Activated naive CD4-positive, alpha-beta T cell treated with anti-CD3 and anti-CD28 coated beads for 36 hours (primary cell): Measurements from ENCODE around the gene MAP2K1. TPM values are rescaled to one million over a fixed set of nuclear protein-coding genes. Genes with fewer than 3 reads are reported as not detected.
A peak's percentile ranks its signal among the peaks of the same experiment; 100 is the strongest.
"Not testable (repeated sequence)": the region's sequence is repeated elsewhere in the genome, so short reads cannot be mapped to it uniquely, and the experiment has no call there.

Experiments
- CTCF ChIA-PET: fragments of 350-600 bp; sonication (Branson Sonifier 250); formaldehyde crosslinking; loops from one replicate; lab custom pipeline; 2021; ENCODE audit warnings: antibody characterized with exemption; lab: Charles Lee
- DNase-seq: peaks from one replicate; pipeline ENCODE4 v3.0.0-alpha.2; 2020
- H3K27ac Mint-ChIP-seq: one replicate; pipeline ENCODE4 v1.8.0; 2021; ENCODE audit warnings: mild to moderate bottlenecking, mixed read lengths
- H3K27me3 Mint-ChIP-seq: one replicate; pipeline ENCODE4 v1.8.0; 2021; ENCODE audit warnings: low read depth, mixed read lengths
- H3K36me3 Mint-ChIP-seq: one replicate; pipeline ENCODE4 v1.8.0; 2021; ENCODE audit warnings: low read depth, mixed read lengths
- H3K4me1 Mint-ChIP-seq: one replicate; pipeline ENCODE4 v1.8.0; 2021; ENCODE audit warnings: low read depth, mixed read lengths
- H3K4me3 Mint-ChIP-seq: one replicate; pipeline ENCODE4 v1.8.0; 2021; ENCODE audit warnings: mild to moderate bottlenecking, moderate library complexity, mixed read lengths
- H3K9me3 Mint-ChIP-seq: one replicate; pipeline ENCODE4 v1.8.0; 2021; ENCODE audit warnings: mixed read lengths
- intact Hi-C: fragments of 100-400 bp; cut with micrococcal nuclease; formaldehyde crosslinking; loops from one replicate; pipeline ENCODE4 v1.15.1; 2023
- total RNA-seq, 2 experiments: library from RNA; stranded (reverse); gene quantifications; one replicate each; pipeline ENCODE4 v1.2.3, GENCODE V29; 2021

The MAP2K1 gene
- total RNA-seq, 2 experiments from 2014 or later, result 69.6 to 72.6 TPM

- CTCF ChIA-PET, result interaction anchor here (0.7 to 1.5 kb wide), 2 partner anchors 119 to 121 kb away, joined by 3 to 4 read pairs; partner anchors contain the start of gene SNAPC5
- no peaks in the 10 kb centered on the region for H3K27me3 Mint-ChIP-seq
- H3K36me3 Mint-ChIP-seq, result no peaks in the 10 kb centered on the region
- intact Hi-C loops, result no loop called here
- H3K9me3 Mint-ChIP-seq, result peaks cover 5% of the 10 kb centered on the region
- no peak for DNase-seq
- no peaks in the 10 kb centered on the region for H3K4me1 Mint-ChIP-seq
- H3K27ac Mint-ChIP-seq, result no peak overlapping the region
- no peak overlapping the region for H3K4me3 Mint-ChIP-seq
Observed at GRCh38 chr15:66378814-66379430, 7.8 kb upstream of the MAP2K1 start.

- CTCF ChIA-PET, result interaction anchor here (0.8 to 1.3 kb wide), 2 partner anchors 12 to 117 kb away, joined by 3 to 4 read pairs; no protein-coding TSS in a partner anchor
- not testable (repeated sequence) for H3K9me3 Mint-ChIP-seq, H3K4me3 Mint-ChIP-seq, DNase-seq, H3K27me3 Mint-ChIP-seq, H3K27ac Mint-ChIP-seq, H3K36me3 Mint-ChIP-seq
- intact Hi-C loops, result loop anchor here (10.0 kb wide), 1 partner anchor 497 kb away; no protein-coding TSS in a partner anchor
- H3K4me1 Mint-ChIP-seq, result peaks cover 16% of the 10 kb centered on the region
Observed at GRCh38 chr15:66381376-66381775, 5.3 kb upstream of the MAP2K1 start.

- H3K27me3 Mint-ChIP-seq, result no peaks in the 10 kb centered on the region
- DNase-seq, result peak; percentile 88
- peaks cover 59% of the 10 kb centered on the region for H3K4me1 Mint-ChIP-seq
- peak overlapping the region; percentile 85 for H3K27ac Mint-ChIP-seq
- H3K9me3 Mint-ChIP-seq, result no peaks in the 10 kb centered on the region
- CTCF ChIA-PET, result interaction anchor here (1.0 to 4.1 kb wide), 8 partner anchors 9 to 112 kb away, joined by 3 to 40 read pairs (median 4); partner anchors contain the start of genes SNAPC5 and TIPIN
- peaks cover 20% of the 10 kb centered on the region for H3K36me3 Mint-ChIP-seq
- peak overlapping the region; percentile 84 for H3K4me3 Mint-ChIP-seq
- intact Hi-C loops, result loop anchor here (2.0 to 10.0 kb wide), 3 partner anchors 37 to 570 kb away; no protein-coding TSS in a partner anchor
Observed at GRCh38 chr15:66387163-66388042, 691 bp downstream of the MAP2K1 start.

- CTCF ChIA-PET, result interaction anchor here (1.1 to 4.1 kb wide), 6 partner anchors 8 to 111 kb away, joined by 3 to 40 read pairs (median 4); partner anchors contain the start of gene SNAPC5
- H3K27ac Mint-ChIP-seq, result peak overlapping the region; percentile 85
- no peaks in the 10 kb centered on the region for H3K9me3 Mint-ChIP-seq
- H3K36me3 Mint-ChIP-seq, result peaks cover 20% of the 10 kb centered on the region
- peak overlapping the region; percentile 84 for H3K4me3 Mint-ChIP-seq
- H3K27me3 Mint-ChIP-seq, result no peaks in the 10 kb centered on the region
- no peak for DNase-seq
- H3K4me1 Mint-ChIP-seq, result peaks cover 63% of the 10 kb centered on the region
- intact Hi-C loops, result loop anchor here (5.0 to 10.0 kb wide), 2 partner anchors 503 to 571 kb away; no protein-coding TSS in a partner anchor
Observed at GRCh38 chr15:66388043-66388363, 1.3 kb downstream of the MAP2K1 start.

- intact Hi-C loops, result loop anchor here (5.0 to 10.0 kb wide), 2 partner anchors 504 to 571 kb away; no protein-coding TSS in a partner anchor
Observed at GRCh38 chr15:66388576-66388975, 1.9 kb downstream of the MAP2K1 start.

GRCh38 chr15:66389098-66389858 is 2.6 kb downstream of the MAP2K1 start:
- H3K4me1 Mint-ChIP-seq, result peaks cover 75% of the 10 kb centered on the region
- CTCF ChIA-PET, result no interaction called here

More at GRCh38 chr15:66388576-66388975, 1.9 kb downstream of the MAP2K1 start:
- Mint-ChIP-seq H3K4me3 (peak overlapping the region; percentile 37), H3K9me3 (no peaks in the 10 kb centered on the region), H3K27ac (no peak overlapping the region), H3K27me3 (no peaks in the 10 kb centered on the region), H3K4me1 (peaks cover 68% of the 10 kb centered on the region), H3K36me3 (peaks cover 21% of the 10 kb centered on the region)
- DNase-seq, result no peak
- CTCF ChIA-PET, result interaction anchor here (1.1 to 1.6 kb wide), 2 partner anchors 8 to 84 kb away, joined by 3 to 4 read pairs; no protein-coding TSS in a partner anchor

GRCh38 chr15:66389859-66390381 is 3.2 kb downstream of the MAP2K1 start:
- no peak for DNase-seq
- H3K4me1 Mint-ChIP-seq, result peaks cover 78% of the 10 kb centered on the region
- intact Hi-C loops, result loop anchor here (1.0 to 10.0 kb wide), 3 partner anchors 11 to 573 kb away; no protein-coding TSS in a partner anchor
- H3K27me3 Mint-ChIP-seq, result no peaks in the 10 kb centered on the region
- peak overlapping the region; percentile 74 for H3K27ac Mint-ChIP-seq
- H3K4me3 Mint-ChIP-seq, result peak overlapping the region; percentile 37
- peaks cover 21% of the 10 kb centered on the region for H3K36me3 Mint-ChIP-seq
- H3K9me3 Mint-ChIP-seq, result no peaks in the 10 kb centered on the region
- CTCF ChIA-PET, result no interaction called here

More at GRCh38 chr15:66389098-66389858, 2.6 kb downstream of the MAP2K1 start:
- Mint-ChIP-seq H3K4me3 (peak overlapping the region; percentile 37), H3K27ac (peak overlapping the region; percentile 74), H3K36me3 (peaks cover 23% of the 10 kb centered on the region), H3K27me3 (no peaks in the 10 kb centered on the region), H3K9me3 (no peaks in the 10 kb centered on the region)
- intact Hi-C loops, result loop anchor here (5.0 to 10.0 kb wide), 2 partner anchors 504 to 572 kb away; no protein-coding TSS in a partner anchor
- no peak for DNase-seq

- CTCF ChIA-PET, result interaction anchor here (0.6 kb wide), 1 partner anchor 46 kb away, joined by 3 read pairs; no protein-coding TSS in a partner anchor
- H3K27ac Mint-ChIP-seq, result peak overlapping the region; percentile 32
- intact Hi-C loops, result loop anchor here (1.0 kb wide), 1 partner anchor 11 kb away; no protein-coding TSS in a partner anchor
Observed at GRCh38 chr15:66390678-66391077, 4.0 kb downstream of the MAP2K1 start.

GRCh38 chr15:66393037-66393436 is 6.3 kb downstream of the MAP2K1 start:
- H3K4me3 Mint-ChIP-seq, H3K9me3 Mint-ChIP-seq, intact Hi-C loops, DNase-seq, H3K27me3 Mint-ChIP-seq, CTCF ChIA-PET, H3K27ac Mint-ChIP-seq: not testable (repeated sequence)
- Mint-ChIP-seq H3K4me1 (peaks cover 80% of the 10 kb centered on the region), H3K36me3 (peaks cover 25% of the 10 kb centered on the region)

More at GRCh38 chr15:66390678-66391077, 4.0 kb downstream of the MAP2K1 start:
- Mint-ChIP-seq H3K4me3 (no peak overlapping the region), H3K4me1 (peaks cover 77% of the 10 kb centered on the region), H3K9me3 (no peaks in the 10 kb centered on the region), H3K36me3 (peaks cover 23% of the 10 kb centered on the region), H3K27me3 (no peaks in the 10 kb centered on the region)
- DNase-seq, result no peak

- Mint-ChIP-seq H3K4me1 (peaks cover 78% of the 10 kb centered on the region), H3K36me3 (peaks cover 26% of the 10 kb centered on the region), H3K4me3 (no peak overlapping the region), H3K9me3 (no peaks in the 10 kb centered on the region), H3K27me3 (no peaks in the 10 kb centered on the region), H3K27ac (no peak overlapping the region)
- DNase-seq, result no peak
- CTCF ChIA-PET, result interaction anchor here (1.6 kb wide), 1 partner anchor 105 kb away, joined by 3 read pairs; no protein-coding TSS in a partner anchor
- intact Hi-C loops, result no loop called here
Observed at GRCh38 chr15:66394472-66394871, 7.8 kb downstream of the MAP2K1 start.

GRCh38 chr15:66394915-66395314 is 8.2 kb downstream of the MAP2K1 start:
- H3K27ac Mint-ChIP-seq, result no peak overlapping the region
- H3K4me1 Mint-ChIP-seq, result peaks cover 74% of the 10 kb centered on the region
- no peaks in the 10 kb centered on the region for H3K9me3 Mint-ChIP-seq
- no peak overlapping the region for H3K4me3 Mint-ChIP-seq
- H3K27me3 Mint-ChIP-seq, result no peaks in the 10 kb centered on the region
- DNase-seq, result no peak
- intact Hi-C loops, result no loop called here
- CTCF ChIA-PET, result interaction anchor here (1.6 kb wide), 1 partner anchor 104 kb away, joined by 3 read pairs; no protein-coding TSS in a partner anchor
- H3K36me3 Mint-ChIP-seq, result peaks cover 26% of the 10 kb centered on the region
